ENCODE measurements around the gene ZNF33B. TPM values are rescaled to one million over a fixed set of nuclear protein-coding genes. Genes with fewer than 3 reads are reported as not detected.

ZNF33B gene
- total RNA-seq, 1 donor from 2014 or later, result 37.5 TPM

- H3K4me1 Mint-ChIP-seq (ENCODE audit: low read depth, unreplicated experiment), result peaks cover 11% of the 10 kb centered on the region
- H3K9me3 Mint-ChIP-seq (ENCODE audit: unreplicated experiment), result peaks cover 10% of the 10 kb centered on the region
- no peak for TF ChIP-seq CTCF (IDR thresholded peaks at IDR 0.05; ENCODE audit: partially characterized antibody, unreplicated experiment)
- H3K27ac Mint-ChIP-seq (ENCODE audit: unreplicated experiment), result peak overlapping the region; percentile 93
- peak overlapping the region; percentile 93 for H3K4me3 Mint-ChIP-seq (ENCODE audit: unreplicated experiment)
- no peaks in the 10 kb centered on the region for H3K36me3 Mint-ChIP-seq (ENCODE audit: unreplicated experiment)
- H3K27me3 Mint-ChIP-seq (ENCODE audit: unreplicated experiment), result peaks cover 13% of the 10 kb centered on the region
- DNase-seq, result no peak
Measured at GRCh38 chr10:42637648-42638054, 719 bp downstream of the ZNF33B start.

DNA sequence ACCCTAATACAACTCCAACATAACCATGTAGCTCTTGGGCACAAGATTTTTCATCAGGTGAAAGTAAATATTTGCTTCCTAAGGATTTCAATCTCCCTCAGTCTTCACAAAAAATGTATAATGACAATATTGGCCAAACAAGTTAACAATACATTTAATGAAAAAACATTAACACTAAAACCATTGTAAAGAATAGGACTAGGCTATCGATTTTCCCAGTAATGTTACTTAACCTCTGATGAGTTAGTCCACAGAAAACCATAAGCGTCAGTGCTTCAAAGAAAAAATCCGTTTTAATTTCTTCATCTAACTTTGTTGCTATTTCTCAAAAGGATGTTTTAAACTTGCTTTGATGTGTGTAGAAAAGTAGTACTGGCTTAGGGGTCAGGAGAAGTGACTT lies 1.2 kb downstream of the ZNF33B start:
- Mint-ChIP-seq H3K4me1 (ENCODE audit: low read depth, unreplicated experiment) (peaks cover 11% of the 10 kb centered on the region), H3K9me3 (ENCODE audit: unreplicated experiment) (peaks cover 10% of the 10 kb centered on the region), H3K36me3 (ENCODE audit: unreplicated experiment) (no peaks in the 10 kb centered on the region), H3K27me3 (ENCODE audit: unreplicated experiment) (peaks cover 13% of the 10 kb centered on the region), H3K4me3 (ENCODE audit: unreplicated experiment) (peak overlapping the region; percentile 93), H3K27ac (ENCODE audit: unreplicated experiment) (peak overlapping the region; percentile 93)
- TF ChIP-seq CTCF (IDR thresholded peaks at IDR 0.05; ENCODE audit: partially characterized antibody, unreplicated experiment), result no peak
- DNase-seq, result no peak

DNA sequence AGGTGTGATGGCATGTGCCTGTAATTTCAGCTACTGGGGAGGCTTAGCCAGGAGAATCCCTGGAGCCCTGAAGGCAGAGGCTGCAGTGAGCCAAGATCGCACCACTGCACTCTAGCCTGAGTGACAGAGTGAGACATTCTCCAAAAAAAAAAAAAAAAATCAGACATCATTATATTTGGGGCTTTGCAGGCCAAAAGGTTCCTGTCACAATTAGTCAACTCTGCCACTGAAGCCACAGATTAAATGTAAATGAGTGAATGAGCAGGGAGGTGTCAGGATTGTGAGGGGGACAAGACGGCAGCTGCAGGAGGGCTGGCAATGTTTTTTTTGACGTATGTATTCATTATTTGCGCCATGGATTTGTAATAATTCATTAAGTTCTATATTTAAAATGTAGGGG lies 3.3 kb downstream of the ZNF33B start:
- TF ChIP-seq CTCF (IDR thresholded peaks at IDR 0.05; ENCODE audit: partially characterized antibody, unreplicated experiment), result no peak
- Mint-ChIP-seq H3K36me3 (ENCODE audit: unreplicated experiment) (no peaks in the 10 kb centered on the region), H3K27ac (ENCODE audit: unreplicated experiment) (no peak overlapping the region), H3K4me1 (ENCODE audit: low read depth, unreplicated experiment) (peaks cover 10% of the 10 kb centered on the region), H3K27me3 (ENCODE audit: unreplicated experiment) (peaks cover 10% of the 10 kb centered on the region), H3K9me3 (ENCODE audit: unreplicated experiment) (peaks cover 10% of the 10 kb centered on the region), H3K4me3 (ENCODE audit: unreplicated experiment) (no peak overlapping the region)
- DNase-seq, result no peak

DNA sequence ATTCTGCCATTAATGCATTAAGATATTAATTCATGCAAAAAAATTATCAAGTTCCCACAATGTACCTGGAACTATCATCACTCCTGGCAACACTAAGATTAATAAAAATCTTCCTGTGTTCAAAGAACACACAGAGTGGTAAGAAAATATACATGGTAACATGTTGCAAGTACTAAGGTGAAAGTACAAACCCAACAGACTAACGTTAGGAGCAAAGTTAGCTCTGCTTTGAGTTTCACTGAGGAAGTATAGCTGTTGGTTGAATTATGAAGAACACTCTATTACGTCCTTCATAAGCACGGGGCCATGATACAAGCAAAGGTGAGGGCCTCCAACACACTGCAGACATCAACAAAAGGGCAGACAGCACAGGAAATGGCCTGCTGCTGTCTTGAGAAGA lies 5.8 kb downstream of the ZNF33B start:
- Mint-ChIP-seq H3K27ac (ENCODE audit: unreplicated experiment) (no peak overlapping the region), H3K27me3 (ENCODE audit: unreplicated experiment) (peaks cover 2% of the 10 kb centered on the region), H3K9me3 (ENCODE audit: unreplicated experiment) (peaks cover 3% of the 10 kb centered on the region), H3K4me1 (ENCODE audit: low read depth, unreplicated experiment) (peaks cover 10% of the 10 kb centered on the region), H3K4me3 (ENCODE audit: unreplicated experiment) (no peak overlapping the region), H3K36me3 (ENCODE audit: unreplicated experiment) (no peaks in the 10 kb centered on the region)
- TF ChIP-seq CTCF (IDR thresholded peaks at IDR 0.05; ENCODE audit: partially characterized antibody, unreplicated experiment), result no peak
- no peak for DNase-seq

DNA sequence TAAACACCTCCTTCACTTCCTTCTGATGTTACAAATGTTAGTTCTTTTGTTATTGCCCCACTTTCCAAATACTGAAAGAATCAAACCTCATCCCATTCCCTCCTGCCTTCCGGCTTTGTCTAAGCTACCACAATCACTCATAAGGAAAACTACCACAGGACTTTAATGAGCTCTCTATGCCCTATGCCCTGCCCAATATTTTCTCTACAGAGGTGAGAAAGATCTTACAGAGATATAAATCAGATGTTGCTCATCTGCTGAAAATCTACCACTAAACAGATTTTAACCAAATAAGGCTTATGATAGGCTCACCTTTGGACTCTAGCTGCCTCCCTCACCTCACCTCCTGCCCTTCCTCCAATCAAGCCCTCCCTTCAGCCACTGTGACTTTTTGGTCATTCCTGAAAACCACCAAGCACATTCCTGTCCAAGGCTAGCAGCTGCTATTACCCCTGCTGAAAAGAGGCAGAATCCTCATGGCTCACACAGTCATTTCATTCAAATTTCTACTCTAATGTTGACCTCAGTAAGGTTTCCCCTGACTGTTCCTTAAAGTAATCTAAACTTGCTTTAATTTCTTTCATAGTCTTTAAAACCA lies 7.7 kb downstream of the ZNF33B start:
- Mint-ChIP-seq H3K4me1 (ENCODE audit: low read depth, unreplicated experiment) (no peaks in the 10 kb centered on the region), H3K27ac (ENCODE audit: unreplicated experiment) (no peak overlapping the region), H3K4me3 (ENCODE audit: unreplicated experiment) (no peak overlapping the region), H3K9me3 (ENCODE audit: unreplicated experiment) (no peaks in the 10 kb centered on the region), H3K36me3 (ENCODE audit: unreplicated experiment) (no peaks in the 10 kb centered on the region), H3K27me3 (ENCODE audit: unreplicated experiment) (peaks cover 1% of the 10 kb centered on the region)
- no peak for DNase-seq
- no peak for TF ChIP-seq CTCF (IDR thresholded peaks at IDR 0.05; ENCODE audit: partially characterized antibody, unreplicated experiment)
